Measurements from ENCODE around the gene TSEN54.
"Not testable (repeated sequence)": the region's sequence is repeated elsewhere in the genome, so short reads cannot be mapped to it uniquely, and the experiment has no call there.

The TSEN54 gene

DNA sequence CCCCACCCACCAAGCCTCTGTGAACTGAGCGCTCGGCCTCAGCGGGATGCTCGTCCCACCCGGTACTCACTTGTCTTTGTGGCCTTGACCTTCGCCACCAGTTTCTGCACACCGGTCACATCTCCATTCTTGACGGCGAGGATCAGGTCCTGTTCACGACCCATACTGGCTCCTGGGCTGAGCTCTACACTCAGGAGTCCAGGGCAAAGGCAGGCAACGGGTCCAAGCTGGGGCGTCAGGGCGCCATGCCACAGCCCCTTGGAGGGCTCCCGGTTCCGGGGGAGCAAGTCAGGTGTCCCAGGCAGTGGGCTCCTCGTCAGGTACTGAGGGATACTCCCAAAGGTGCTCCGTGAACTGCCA lies 2.7 kb upstream of the TSEN54 start:
- in situ Hi-C loops (cut with HindIII; ENCODE audit: low pct_ligation_motif_present, low pct_unique_long_range_greater_than_20kb, low sequenced_read_pairs), result no loop called here
- DNase-seq, result no peak

DNA sequence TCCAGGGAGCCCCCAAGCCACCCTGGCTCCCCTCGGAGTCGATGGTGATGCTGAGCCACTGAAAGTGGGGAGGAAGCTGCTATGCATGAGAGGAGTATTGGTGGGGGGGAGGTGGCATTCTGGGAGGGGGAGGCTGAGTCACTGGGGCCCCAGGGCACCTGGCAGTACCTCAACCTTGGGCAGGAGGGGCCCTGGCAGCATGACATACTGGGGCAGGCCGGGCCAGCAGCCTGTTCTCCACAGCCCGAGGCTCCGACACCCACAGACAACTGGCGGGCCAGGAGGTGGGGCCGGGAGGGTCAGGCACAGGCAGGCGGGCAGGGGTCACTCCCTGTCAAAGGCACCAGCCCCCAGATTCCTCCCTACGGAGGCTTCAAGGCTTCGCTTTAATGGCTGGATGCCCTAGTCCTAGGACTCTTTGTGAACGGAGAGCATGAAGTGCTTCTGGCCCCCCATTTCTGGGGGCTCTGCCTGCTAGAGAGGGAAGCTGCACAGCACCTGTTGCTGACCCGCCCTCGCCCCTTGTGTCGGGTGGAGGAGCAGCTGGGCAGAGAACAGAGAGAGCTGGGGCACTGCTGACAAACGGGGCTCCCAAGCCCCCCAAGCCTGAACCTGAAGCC lies 1.9 kb upstream of the TSEN54 start:
- peak; percentile 21 for DNase-seq
- in situ Hi-C loops (cut with HindIII; ENCODE audit: low pct_ligation_motif_present, low pct_unique_long_range_greater_than_20kb, low sequenced_read_pairs), result no loop called here

DNA sequence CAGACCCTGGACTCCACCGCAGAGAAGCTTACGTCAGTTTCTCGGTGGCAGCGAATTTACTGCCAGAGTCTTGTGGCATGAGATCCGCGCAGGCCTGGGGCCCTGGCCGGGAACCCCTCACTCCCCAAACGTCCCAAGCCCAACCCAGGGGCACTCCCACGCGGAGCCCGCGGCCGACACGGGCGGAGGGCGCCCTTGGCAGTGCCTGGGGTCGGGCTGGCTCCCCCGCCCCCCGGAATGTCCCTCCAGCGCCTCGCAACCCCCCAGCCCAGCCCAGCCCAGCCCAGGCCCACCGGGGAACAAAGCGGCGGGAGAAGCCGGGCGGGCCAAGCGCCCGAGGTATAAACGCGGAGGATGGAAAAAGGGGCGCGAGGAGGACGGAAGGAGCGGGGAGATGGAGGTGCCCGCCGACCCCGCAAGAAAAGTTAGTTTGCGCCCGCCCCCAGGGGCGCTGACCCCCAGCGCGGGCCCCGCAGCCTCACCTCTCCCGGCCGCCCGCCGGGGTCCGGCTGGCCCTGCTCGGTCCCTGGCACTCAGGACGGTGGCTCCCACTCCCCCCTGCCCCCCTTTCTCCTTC lies 1.3 kb upstream of the TSEN54 start:
- in situ Hi-C loops (cut with HindIII; ENCODE audit: low pct_ligation_motif_present, low pct_unique_long_range_greater_than_20kb, low sequenced_read_pairs), result no loop called here
- DNase-seq, result peak; percentile 18

DNA sequence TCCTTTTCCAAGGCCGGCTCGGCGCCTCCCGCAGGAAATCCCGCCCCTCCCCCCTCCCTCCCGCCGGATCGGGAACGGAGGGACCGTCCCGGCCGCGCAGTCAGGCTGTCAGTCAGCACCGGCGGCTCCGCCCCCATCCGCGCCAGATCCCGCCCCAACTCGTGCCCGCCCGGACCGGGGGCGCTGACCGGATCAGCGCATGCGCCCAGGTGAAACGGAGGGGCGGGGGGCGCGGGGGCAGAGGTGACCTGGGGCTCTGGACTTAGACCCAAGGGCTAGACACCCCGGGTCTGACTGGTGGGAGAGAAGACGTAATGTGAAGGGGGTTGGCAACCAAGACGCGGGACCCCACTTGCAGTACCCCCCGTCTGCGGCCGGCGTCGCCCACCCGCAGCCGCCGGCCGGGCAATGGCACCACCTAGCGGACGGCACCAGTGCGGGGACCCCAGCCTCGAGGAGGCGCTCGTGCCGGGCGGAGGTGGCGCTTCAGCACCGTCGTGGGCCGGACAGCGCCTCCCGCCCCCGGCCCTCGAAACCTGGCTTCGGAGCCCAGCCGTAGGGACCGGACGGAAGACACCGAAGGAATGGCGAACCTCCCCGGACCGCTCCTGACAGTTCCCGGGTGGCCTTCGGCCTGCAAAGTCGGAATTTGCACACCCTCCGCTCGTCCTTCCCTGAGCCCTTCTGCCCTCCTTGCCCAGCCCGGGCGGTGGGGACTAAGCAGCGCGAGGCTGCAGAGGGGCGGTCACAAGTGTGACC lies 653 bp upstream of the TSEN54 start, which contains the start of gene CASKIN2:
TSS of gene CASKIN2 (minus strand) at position 42 of the 759 bp plus-strand sequence. CDS start 1,733 bp downstream, outside the sequence.
- peak; percentile 92 for DNase-seq
- in situ Hi-C loops (cut with HindIII; ENCODE audit: low pct_ligation_motif_present, low pct_unique_long_range_greater_than_20kb, low sequenced_read_pairs), result no loop called here

DNA sequence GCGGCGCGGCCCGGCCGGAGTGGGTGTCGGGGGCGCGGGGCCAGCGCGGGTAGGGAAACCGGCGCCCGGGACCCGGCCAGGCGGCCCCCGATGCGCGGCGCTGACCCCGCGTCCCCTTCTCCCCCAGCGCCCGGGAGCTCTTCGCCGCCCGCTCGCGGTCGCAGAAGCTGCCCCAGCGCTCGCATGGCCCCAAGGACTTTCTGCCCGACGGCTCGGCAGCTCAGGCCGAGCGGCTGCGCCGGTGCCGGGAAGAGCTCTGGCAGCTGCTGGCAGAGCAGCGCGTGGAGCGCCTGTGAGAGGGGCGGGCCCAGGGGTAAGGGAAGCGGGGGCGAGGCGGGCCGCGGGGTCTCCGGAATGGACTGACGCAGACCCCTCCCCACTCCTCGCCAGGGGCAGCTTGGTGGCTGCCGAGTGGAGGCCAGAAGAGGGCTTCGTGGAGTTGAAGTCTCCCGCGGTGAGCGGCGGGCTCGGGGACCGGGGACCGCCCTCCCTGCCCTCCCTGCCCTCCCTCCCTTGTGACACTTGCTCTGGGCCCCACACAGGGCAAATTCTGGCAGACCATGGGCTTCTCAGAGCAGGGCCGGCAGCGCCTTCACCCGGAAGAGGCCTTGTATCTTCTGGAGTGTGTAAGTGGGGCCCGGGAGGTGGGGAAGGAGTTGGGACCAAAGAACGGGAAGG lies 430 bp downstream of the TSEN54 start:
- in situ Hi-C loops (cut with HindIII; ENCODE audit: low pct_ligation_motif_present, low pct_unique_long_range_greater_than_20kb, low sequenced_read_pairs), result no loop called here
- DNase-seq, result peak; percentile 30

DNA sequence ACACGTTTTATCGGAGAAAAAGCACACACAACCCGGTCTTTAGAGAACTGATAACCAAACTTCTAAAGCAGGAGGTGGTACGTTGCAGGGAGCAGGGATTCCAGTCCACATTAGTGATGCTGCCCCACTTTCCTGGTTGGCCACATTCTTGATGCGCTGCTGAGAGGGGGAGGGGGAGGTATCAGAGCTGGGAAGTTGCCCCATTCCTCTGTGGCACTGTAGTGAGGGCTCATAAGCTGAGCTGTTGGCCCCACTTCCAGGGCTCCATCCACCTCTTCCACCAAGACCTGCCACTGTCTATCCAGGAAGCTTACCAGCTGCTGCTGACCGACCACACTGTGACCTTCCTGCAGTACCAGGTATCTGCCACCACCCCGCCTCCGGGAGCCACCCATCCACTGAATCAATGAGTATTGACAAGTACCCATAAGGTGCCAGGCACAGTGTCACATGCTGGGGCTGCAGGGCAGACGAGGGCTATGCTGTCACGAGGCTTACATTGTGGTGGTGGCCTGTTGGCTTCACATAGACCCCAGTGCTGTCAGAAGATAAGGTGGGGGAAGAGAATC lies 1.1 kb downstream of the TSEN54 start:
- no peak for DNase-seq
- in situ Hi-C loops (cut with HindIII; ENCODE audit: low pct_ligation_motif_present, low pct_unique_long_range_greater_than_20kb, low sequenced_read_pairs), result no loop called here

DNA sequence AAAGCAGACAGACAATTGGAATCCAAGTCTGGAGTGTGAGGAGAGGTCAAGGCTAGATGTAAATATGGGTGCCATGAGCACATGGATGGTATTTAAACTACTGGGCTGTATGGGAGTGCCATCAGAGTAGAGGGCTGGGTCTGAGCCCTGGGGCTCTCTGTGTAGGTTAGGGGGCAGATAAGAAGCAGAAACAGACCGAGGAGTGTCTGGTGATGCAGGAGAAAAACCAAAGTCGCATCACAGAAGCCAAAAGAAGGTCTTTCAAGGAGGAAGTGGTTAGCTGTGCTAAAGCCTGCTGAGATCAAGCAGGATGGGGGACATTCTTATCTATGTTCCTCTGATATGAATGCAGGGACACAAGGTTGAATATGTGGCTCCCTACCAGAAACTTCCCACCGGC lies 1.9 kb downstream of the TSEN54 start:
- in situ Hi-C loops (cut with HindIII; ENCODE audit: low pct_ligation_motif_present, low pct_unique_long_range_greater_than_20kb, low sequenced_read_pairs), result no loop called here
- no peak for DNase-seq

DNA sequence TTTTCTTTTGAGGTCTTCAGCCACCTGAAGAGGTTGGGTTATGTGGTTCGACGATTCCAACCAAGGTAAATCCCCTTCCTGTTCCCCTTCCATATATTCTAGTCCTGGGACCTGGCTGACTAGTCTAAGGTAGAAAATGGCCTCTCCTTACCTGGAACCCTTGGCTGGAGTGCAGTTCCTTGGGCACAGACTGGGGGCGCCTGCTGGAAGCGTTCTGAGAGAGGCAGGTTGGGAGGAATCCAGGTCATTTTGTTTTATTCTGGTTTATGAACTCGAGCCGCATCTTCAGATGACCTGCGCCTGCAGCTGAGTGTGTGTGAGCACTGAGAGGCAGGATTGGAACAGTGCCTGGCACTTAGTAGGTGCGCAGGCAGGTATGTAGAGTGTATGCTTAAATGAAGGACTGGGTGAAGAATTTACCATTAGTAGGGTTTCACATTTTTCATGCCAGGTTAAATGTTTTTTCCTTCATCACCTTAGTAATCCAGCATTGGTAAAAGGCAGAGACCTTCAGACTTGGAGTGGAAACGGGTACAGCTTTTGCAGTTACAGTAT lies 2.7 kb downstream of the TSEN54 start:
- DNase-seq, result no peak

DNA sequence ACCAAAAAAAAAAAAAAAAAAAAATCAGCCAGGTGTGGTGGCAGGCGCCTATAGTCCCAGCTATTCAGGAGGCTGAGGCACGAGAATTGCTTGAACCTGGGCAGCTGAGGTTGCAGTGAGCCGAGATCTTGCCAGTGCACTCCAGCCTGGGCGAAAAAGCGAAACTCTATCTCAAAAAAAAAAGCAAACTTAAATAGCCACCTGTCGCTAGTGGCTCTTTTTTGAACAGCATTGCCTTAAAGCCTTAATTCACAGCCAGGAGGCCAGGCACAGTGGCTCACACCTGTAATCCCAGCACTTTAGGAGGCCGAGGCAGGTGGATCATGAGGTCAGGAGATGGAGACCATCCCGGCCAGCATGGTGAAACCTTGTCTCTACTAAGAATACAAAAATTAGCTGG lies 4.1 kb downstream of the TSEN54 start:
- in situ Hi-C loops (cut with HindIII; ENCODE audit: low pct_ligation_motif_present, low pct_unique_long_range_greater_than_20kb, low sequenced_read_pairs); DNase-seq: not testable (repeated sequence)

More for the DNA sequence above, 2.7 kb downstream of the TSEN54 start:
- in situ Hi-C loops (cut with HindIII; ENCODE audit: low pct_ligation_motif_present, low pct_unique_long_range_greater_than_20kb, low sequenced_read_pairs), result no loop called here

DNA sequence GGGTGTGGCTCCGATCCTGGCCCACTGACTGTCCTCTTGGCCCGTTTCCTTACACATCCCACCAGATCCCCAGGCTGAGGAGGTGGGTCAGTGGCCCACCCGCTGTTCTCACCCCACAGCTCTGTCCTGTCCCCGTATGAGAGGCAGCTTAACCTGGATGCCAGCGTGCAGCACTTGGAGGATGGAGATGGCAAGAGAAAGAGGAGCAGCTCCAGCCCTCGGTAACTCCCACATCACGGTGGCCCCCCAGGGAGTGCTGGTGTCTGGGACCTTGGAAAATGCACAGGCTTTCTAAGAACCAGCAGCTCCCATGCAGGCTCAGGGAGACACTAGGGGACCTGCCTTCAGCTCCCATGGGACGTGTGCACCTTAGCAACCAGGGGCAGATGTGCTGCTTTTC lies 5.0 kb downstream of the TSEN54 start:
- in situ Hi-C loops (cut with HindIII; ENCODE audit: low pct_ligation_motif_present, low pct_unique_long_range_greater_than_20kb, low sequenced_read_pairs), result no loop called here
- DNase-seq, result no peak

DNA sequence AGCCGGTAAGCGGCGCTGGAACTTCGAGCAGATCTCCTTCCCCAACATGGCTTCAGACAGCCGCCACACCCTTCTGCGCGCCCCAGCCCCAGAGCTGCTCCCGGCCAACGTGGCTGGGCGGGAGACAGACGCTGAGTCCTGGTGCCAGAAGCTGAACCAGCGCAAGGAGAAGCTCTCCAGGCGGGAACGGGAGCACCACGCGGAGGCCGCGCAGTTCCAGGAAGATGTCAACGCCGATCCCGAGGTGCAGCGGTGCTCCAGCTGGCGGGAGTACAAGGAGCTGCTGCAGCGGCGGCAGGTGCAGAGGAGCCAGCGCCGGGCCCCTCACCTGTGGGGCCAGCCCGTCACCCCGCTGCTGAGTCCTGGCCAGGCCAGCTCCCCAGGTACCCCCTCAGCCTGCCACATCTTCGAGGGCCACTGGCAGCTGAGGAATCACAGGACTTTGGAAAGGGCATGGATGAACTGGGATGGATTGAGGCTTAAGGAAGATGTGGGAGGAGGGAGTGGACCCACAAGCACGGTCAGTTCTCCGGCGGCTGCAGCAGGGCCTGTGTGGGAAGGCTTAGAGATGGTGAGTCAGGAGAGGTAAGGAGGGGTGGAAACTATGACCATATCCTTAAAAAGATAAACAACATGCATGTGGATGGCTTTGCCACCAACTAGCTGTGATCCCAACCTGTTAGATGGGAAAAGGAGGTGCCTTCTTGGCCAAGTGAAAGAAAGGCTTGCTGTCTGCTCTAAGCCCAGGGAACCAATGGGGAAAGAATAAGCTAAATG lies 5.8 kb downstream of the TSEN54 start:
- in situ Hi-C loops (cut with HindIII; ENCODE audit: low pct_ligation_motif_present, low pct_unique_long_range_greater_than_20kb, low sequenced_read_pairs), result no loop called here

DNA sequence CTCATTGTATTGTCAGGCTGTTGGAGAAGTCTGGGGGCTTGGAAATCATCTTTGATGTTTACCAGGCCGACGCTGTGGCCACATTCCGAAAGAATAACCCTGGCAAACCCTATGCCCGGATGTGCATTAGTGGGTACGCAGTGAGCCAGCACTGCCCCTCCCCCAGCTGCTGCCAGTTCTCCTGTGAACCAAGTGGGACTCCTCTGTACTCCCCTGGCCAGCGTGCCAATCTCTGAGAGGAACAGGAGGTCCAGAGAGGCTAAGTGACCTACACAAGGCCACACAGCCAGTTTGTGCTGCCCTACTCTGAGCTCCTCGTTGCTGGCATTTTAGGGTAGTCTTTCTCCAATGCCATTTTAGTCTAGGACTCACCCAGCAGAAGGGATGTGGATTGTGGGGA lies 7.3 kb downstream of the TSEN54 start:
- no peak for DNase-seq
- in situ Hi-C loops (cut with HindIII; ENCODE audit: low pct_ligation_motif_present, low pct_unique_long_range_greater_than_20kb, low sequenced_read_pairs), result no loop called here

More for the DNA sequence above, 5.8 kb downstream of the TSEN54 start:
- DNase-seq, result no peak

DNA sequence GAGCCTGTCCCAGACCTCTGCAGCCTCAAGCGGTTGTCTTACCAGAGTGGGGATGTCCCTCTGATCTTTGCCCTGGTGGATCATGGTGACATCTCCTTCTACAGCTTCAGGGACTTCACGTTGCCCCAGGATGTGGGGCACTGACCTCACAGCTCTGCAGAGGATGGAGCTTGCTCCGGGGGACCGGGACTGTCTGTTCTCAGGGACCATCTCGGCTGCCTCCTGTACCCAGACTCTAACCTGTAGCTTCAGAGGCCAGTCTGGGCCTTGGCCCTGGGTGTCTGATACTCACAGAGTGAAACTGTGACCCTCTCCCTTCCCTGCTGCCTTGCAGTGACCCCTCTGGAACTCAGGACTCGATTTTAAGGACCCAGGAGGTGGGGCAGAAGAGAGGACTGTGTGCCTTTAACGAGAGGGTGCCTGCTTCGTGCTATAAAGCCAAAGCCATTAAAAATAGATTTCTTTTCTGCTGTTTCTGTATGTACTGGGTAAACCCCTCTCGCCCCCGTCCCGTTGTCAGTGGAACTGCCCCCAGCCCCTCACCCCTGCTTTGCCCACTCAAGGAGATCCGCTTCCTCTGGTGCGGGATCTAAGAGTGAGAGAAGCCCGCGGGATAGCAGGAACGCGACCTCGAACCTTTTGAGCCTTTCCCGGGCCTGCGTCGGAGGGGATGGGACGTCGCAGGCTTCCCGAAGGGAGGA lies 8.1 kb downstream of the TSEN54 start:
- in situ Hi-C loops (cut with HindIII; ENCODE audit: low pct_ligation_motif_present, low pct_unique_long_range_greater_than_20kb, low sequenced_read_pairs), result no loop called here
- no peak for DNase-seq

DNA sequence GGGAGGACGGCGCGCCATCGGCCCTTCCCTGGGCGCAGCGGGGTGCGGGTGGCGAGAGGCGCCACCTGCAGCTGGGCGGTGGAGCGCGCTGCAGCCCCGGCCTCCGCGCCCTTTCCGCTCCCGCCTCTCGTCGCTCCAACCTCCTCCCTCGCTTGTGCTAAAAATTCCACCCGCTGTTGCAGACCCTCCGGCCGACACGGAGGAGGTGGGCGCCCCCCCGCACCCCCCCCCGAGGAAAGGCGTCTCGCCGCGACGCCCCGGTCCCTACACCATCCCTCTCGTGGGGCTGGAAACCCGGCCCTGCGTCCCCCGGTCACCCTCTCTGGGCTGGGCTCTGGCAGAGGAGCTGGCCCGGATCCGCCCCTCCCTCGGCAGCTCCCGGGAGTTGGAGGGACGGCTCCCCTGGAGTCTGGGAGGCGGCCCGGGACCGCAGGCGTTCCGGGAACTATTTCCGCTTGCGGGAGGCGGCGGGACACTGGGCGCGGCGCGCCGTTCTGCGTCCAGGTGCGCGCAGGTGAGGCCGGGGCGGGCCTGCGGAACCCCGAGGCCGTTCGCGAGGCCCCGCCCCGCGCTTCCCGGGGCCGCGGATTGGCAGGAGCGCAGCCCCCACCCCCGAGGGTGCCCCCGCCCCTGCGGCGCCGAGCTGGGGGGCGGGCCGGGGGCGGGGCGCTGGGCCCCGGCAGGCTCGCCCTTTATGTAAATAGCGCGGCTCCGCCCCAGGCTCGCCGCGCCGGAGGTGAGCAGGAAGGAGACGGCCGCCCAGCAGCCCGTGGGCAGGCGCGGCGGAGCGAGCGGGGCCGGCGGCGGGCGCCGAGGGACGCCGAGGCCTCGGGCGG lies 8.9 kb downstream of the TSEN54 start, which contains the start of gene LLGL2:
TSS of gene LLGL2 (plus strand) at position 728 of the 836 bp plus-strand sequence. CDS start 17,730 bp downstream, outside the sequence.
- peak; percentile 91 for DNase-seq
- in situ Hi-C loops (cut with HindIII; ENCODE audit: low pct_ligation_motif_present, low pct_unique_long_range_greater_than_20kb, low sequenced_read_pairs), result no loop called here

DNA sequence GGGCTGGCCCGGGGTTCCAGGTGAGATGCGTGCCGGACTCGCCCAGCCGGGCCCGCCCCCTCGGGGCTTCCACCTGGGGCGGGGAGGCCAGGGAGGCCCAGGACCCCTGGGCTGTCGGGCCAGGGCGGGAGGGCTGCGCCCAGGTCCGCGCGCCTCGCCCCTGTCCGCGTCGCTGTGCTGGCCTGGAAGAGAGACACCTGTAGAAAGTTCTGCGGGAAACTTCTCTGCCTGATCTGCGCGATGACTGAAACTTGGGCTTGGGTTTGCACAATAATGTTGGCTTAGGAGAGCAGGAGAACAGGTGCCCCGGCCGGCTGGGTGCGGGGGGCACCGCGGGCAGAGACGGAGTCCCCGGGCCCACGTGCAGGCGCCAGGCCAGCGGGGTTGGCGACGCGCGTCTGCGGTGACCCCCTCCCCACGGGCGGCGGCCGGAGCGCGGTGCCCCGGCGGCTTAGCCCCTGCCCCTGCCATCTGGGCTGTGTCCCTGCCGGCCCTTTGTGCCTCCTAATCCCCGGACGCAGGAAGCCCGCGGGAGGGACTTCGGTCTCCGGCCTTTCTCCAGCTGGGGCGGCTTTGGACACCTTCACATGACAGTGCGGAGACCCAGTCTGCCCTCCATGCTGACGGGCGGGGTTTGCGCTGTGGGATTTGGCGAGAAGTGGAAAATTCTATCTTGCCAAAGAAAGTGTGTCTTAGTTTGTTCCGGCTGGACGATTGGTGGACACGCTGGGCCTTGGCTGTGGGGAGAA lies 9.7 kb downstream of the TSEN54 start:
- DNase-seq, result peak; percentile 7
- in situ Hi-C loops (cut with HindIII; ENCODE audit: low pct_ligation_motif_present, low pct_unique_long_range_greater_than_20kb, low sequenced_read_pairs), result no loop called here

Measured in ACHN (cell line).